ENCODE measurements around the gene MUSK.

MUSK gene

GRCh38 chr9:110712955-110713354, 44.4 kb downstream of the MUSK start:
- no peak for DNase-seq (ENCODE audit: low read depth)
- TF ChIP-seq CTCF (IDR thresholded peaks at IDR 0.05; ENCODE audit: insufficient read depth, low read depth, low read length, missing control alignments), result no peak

GRCh38 chr9:110714314-110714713, 45.7 kb downstream of the MUSK start:
- H3K4me3 ChIP-seq (ENCODE audit: low read depth, low read length), result no peak overlapping the region
- no peak for DNase-seq (ENCODE audit: low read depth)
- TF ChIP-seq CTCF (IDR thresholded peaks at IDR 0.05; ENCODE audit: insufficient read depth, low read depth, low read length, missing control alignments), result no peak

More at GRCh38 chr9:110712955-110713354, 44.4 kb downstream of the MUSK start:
- H3K4me3 ChIP-seq (ENCODE audit: low read depth, low read length), result no peak overlapping the region

GRCh38 chr9:110728058-110728457, 59.5 kb downstream of the MUSK start:
- H3K4me3 ChIP-seq (ENCODE audit: low read depth, low read length), result no peak overlapping the region
- TF ChIP-seq CTCF (IDR thresholded peaks at IDR 0.05; ENCODE audit: insufficient read depth, low read depth, low read length, missing control alignments), result no peak
- DNase-seq (ENCODE audit: low read depth), result peak; percentile 14

GRCh38 chr9:110729641-110730040, 61.0 kb downstream of the MUSK start:
- no peak for TF ChIP-seq CTCF (IDR thresholded peaks at IDR 0.05; ENCODE audit: insufficient read depth, low read depth, low read length, missing control alignments)
- no peak for DNase-seq (ENCODE audit: low read depth)
- H3K4me3 ChIP-seq (ENCODE audit: low read depth, low read length), result no peak overlapping the region

- no peak overlapping the region for H3K4me3 ChIP-seq (ENCODE audit: low read depth, low read length)
- no peak for DNase-seq (ENCODE audit: low read depth)
- no peak for TF ChIP-seq CTCF (IDR thresholded peaks at IDR 0.05; ENCODE audit: insufficient read depth, low read depth, low read length, missing control alignments)
These were observed 62.9 kb downstream of the MUSK start for GRCh38 chr9:110731437-110732028.

GRCh38 chr9:110738982-110739381, 70.4 kb downstream of the MUSK start:
- no peak for TF ChIP-seq CTCF (IDR thresholded peaks at IDR 0.05; ENCODE audit: insufficient read depth, low read depth, low read length, missing control alignments)
- DNase-seq (ENCODE audit: low read depth), result no peak
- no peak overlapping the region for H3K4me3 ChIP-seq (ENCODE audit: low read depth, low read length)

GRCh38 chr9:110742741-110743371, 74.3 kb downstream of the MUSK start:
- H3K4me3 ChIP-seq (ENCODE audit: low read depth, low read length), result no peak overlapping the region
- TF ChIP-seq CTCF (IDR thresholded peaks at IDR 0.05; ENCODE audit: insufficient read depth, low read depth, low read length, missing control alignments), result no peak
- DNase-seq (ENCODE audit: low read depth), result no peak

All from GM12865 (cell line).